AG04450 (cell line): ENCODE results near the gene STARD13. TPM values are rescaled to one million over a fixed set of nuclear protein-coding genes. Genes with fewer than 3 reads are reported as not detected.

Experiments
- CTCF ChIA-PET: fragments of 300-600, 350-600 bp; formaldehyde crosslinking; extraction: SDS; loops from one replicate; lab custom pipeline; 2022; ENCODE audit warnings: antibody characterized with exemption, inconsistent platforms; lab: Charles Lee
- POLR2A ChIA-PET: fragments of 350-600 bp; formaldehyde crosslinking; extraction: SDS; loops from one replicate; lab custom pipeline; 2021; ENCODE audit warnings: antibody characterized with exemption, inconsistent platforms; lab: Yijun Ruan, JAX
- DNase-seq: peaks from one replicate; pipeline ENCODE4 v3.0.0-alpha.2; 2011; ENCODE audit warnings: low read depth, low spot score
- H3K27ac ChIP-seq: one replicate; pipeline ENCODE4 v1.5.1; 2012; ENCODE audit warnings: low read depth, low read length, control low read depth
- H3K27me3 ChIP-seq: one replicate; pipeline ENCODE4 v1.6.0; 2012; ENCODE audit warnings: low read length; ENCODE audit not compliant: control insufficient read depth, insufficient read depth
- H3K4me3 ChIP-seq: 2 replicates; pipeline ENCODE4 v1.5.1; 2011; ENCODE audit warnings: mild to moderate bottlenecking, low read depth, low read length, control low read depth
- H3K9me3 ChIP-seq: 2 replicates; pipeline ENCODE4 v1.5.1; 2012; ENCODE audit warnings: low read length; ENCODE audit not compliant: control insufficient read depth, insufficient read depth
- polyA plus RNA-seq: library from polyadenylated mRNA; depleted of rRNA; stranded (reverse); fragments of >200 nt; gene quantifications from 2 replicates; pipeline ENCODE4 v1.2.3, GENCODE V29; 2011
- TF ChIP-seq, protein P1 (sequence below): IDR thresholded peaks from 2 replicates; pipeline ENCODE4 v1.5.1; 2011; ENCODE audit warnings: low read depth, low read length, control low read depth, inconsistent platforms

STARD13 gene
- polyA plus RNA-seq, 1 experiment = 27.7 TPM

- Histone ChIP-seq H3K27ac (no peak overlapping the region), H3K4me3 (no peak overlapping the region), H3K27me3 (no peaks in the 10 kb centered on the region), H3K9me3 (no peaks in the 10 kb centered on the region)
- TF ChIP-seq, protein P1, sequence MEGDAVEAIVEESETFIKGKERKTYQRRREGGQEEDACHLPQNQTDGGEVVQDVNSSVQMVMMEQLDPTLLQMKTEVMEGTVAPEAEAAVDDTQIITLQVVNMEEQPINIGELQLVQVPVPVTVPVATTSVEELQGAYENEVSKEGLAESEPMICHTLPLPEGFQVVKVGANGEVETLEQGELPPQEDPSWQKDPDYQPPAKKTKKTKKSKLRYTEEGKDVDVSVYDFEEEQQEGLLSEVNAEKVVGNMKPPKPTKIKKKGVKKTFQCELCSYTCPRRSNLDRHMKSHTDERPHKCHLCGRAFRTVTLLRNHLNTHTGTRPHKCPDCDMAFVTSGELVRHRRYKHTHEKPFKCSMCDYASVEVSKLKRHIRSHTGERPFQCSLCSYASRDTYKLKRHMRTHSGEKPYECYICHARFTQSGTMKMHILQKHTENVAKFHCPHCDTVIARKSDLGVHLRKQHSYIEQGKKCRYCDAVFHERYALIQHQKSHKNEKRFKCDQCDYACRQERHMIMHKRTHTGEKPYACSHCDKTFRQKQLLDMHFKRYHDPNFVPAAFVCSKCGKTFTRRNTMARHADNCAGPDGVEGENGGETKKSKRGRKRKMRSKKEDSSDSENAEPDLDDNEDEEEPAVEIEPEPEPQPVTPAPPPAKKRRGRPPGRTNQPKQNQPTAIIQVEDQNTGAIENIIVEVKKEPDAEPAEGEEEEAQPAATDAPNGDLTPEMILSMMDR = no peak
- POLR2A ChIA-PET = interaction anchor here (0.6 kb wide), 1 partner anchor 467 kb away, joined by 4 read pairs; no protein-coding TSS in a partner anchor
- CTCF ChIA-PET = interaction anchor here (0.6 to 1.2 kb wide), 3 partner anchors 367 to 548 kb away, joined by 3 to 4 read pairs (median 4); no protein-coding TSS in a partner anchor
- DNase-seq = no peak
These were observed 109.6 kb downstream of the STARD13 start for GRCh38 chr13:33175991-33176390.

GRCh38 chr13:33174931-33175330 is 110.6 kb downstream of the STARD13 start:
- TF ChIP-seq, protein P1 = no peak
- CTCF ChIA-PET = interaction anchor here (1.3 kb wide), 1 partner anchor 368 kb away, joined by 4 read pairs; no protein-coding TSS in a partner anchor
- DNase-seq = no peak
- Histone ChIP-seq H3K9me3 (no peaks in the 10 kb centered on the region), H3K27me3 (no peaks in the 10 kb centered on the region), H3K27ac (peak overlapping the region; percentile 48), H3K4me3 (no peak overlapping the region)
- POLR2A ChIA-PET = no interaction called here

DNA sequence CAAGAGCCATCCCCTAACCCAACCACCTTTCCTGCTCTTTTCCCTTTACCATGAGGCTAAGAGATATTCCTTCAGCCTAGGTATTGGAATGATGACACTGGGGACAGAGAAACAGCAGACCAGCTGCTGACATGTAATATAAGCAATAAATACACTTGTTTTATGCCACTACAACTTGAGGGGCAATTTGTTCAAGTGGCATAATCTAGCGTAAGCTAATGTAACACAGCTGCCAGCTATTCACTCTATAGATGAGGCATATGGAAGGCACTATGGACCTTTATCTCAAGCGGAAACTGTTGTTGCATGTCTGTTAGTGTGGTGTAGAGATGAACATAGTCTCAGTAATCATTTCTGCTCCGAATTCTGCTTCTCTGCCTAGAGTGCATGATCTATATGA is 111.1 kb downstream of the STARD13 start:
- H3K27ac ChIP-seq = no peak overlapping the region
- CTCF ChIA-PET = interaction anchor here (1.3 kb wide), 1 partner anchor 368 kb away, joined by 4 read pairs; no protein-coding TSS in a partner anchor
- POLR2A ChIA-PET = no interaction called here
- DNase-seq = no peak
- TF ChIP-seq, protein P1 = no peak
- H3K9me3 ChIP-seq = no peaks in the 10 kb centered on the region
- H3K4me3 ChIP-seq = no peak overlapping the region
- H3K27me3 ChIP-seq = no peaks in the 10 kb centered on the region

GRCh38 chr13:33172911-33173310 is 112.6 kb downstream of the STARD13 start:
- no peak for DNase-seq
- H3K27ac ChIP-seq = no peak overlapping the region
- H3K9me3 ChIP-seq = no peaks in the 10 kb centered on the region
- no peaks in the 10 kb centered on the region for H3K27me3 ChIP-seq
- ChIA-PET POLR2A (no interaction called here), CTCF (interaction anchor here (0.6 kb wide), 1 partner anchor 370 kb away, joined by 3 read pairs; no protein-coding TSS in a partner anchor)
- H3K4me3 ChIP-seq = no peak overlapping the region
- TF ChIP-seq, protein P1 = no peak

DNA sequence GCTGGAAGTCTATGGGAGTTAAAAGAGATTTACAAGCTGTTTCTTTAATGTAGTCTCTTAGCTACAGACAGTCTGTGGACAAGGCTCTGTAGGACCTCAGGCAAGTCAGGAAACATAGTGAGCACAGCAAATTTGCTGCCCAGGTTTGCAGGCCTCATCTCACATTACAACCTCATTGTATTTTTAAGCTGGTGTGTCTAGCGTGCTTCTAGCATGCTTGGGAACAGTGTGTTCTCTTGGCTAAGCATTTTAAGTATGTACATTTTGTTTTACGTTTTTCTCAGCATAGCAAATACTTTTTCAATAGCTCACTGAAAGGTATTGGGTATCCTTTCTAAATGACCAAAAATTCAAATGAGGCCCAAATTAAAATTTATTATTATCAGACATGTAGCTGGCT is 113.2 kb downstream of the STARD13 start:
- TF ChIP-seq, protein P1 = no peak
- H3K4me3 ChIP-seq = no peak overlapping the region
- no peak overlapping the region for H3K27ac ChIP-seq
- H3K27me3 ChIP-seq = no peaks in the 10 kb centered on the region
- CTCF ChIA-PET = interaction anchor here (0.6 kb wide), 1 partner anchor 371 kb away, joined by 3 read pairs; no protein-coding TSS in a partner anchor
- DNase-seq = no peak
- no peaks in the 10 kb centered on the region for H3K9me3 ChIP-seq
- POLR2A ChIA-PET = no interaction called here
